HG02973 (cell line): ENCODE data around the gene MRPS35.

Experiments used
- ATAC-seq: cut with Tn5 transposase; IDR thresholded peaks from one replicate; pipeline ENCODE4 v1.9.1; 2021; ENCODE audit warnings: moderate library complexity; ENCODE audit not compliant: unreplicated experiment

MRPS35 gene

DNA sequence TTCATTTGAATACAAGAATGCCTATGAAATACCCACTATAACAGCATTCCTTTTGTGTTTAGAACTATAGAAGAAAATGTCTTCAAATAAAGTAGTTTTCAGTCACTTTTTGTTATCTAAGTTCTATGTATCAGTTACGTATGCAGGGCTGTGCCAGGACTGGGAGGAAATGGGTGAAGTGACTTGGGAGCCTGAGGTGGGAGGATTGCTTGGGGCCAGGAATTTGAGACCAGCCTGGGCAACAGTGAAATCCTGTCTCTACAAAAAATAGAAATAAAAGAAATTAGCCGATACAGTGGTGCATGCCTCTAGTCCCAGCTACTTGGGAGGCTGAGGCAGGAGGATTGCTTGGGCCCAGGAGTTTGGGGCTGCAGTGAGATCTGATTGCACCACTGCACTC lies 92.3 kb downstream of the MRPS35 start:
- no peak for ATAC-seq

DNA sequence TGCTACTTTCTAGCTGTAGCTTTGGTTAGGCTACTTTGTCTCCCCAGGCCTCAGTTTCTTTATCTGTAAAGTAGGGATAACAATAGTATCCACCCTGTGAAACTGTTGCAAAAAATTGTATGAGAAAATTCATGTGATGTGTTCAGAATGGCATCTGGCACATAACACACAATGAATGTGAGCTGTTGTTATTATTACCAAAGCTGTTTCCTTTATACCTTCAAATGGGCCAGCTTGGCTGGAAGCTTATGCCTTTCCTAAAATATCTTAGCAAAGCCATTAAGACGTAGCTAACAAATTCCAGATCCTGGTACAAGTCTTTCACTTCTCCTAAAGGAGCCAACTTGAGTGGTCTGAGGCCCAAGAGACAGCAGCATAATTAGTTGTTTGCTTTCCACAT lies 94.6 kb downstream of the MRPS35 start:
- ATAC-seq, result no peak
